Measurements from ENCODE around the gene KCTD20.

Gene KCTD20

DNA sequence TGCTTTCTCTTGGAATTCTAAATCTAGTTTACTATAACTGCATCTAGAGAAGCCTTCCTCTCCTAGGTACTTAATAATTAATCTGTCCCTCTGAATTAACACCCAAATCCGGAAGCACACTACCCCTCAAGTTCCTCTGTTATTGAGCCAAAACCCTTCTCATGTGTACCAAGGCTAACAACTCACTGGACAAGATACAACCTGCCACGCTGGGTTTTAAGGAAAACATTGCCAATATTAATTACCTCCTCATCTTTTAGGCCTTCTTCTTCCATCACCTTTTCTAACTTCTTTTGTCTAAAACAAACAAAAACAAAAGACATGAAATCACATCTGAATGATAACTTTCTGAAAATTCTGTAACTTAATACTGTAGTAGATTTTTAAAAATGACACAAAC lies 82.5 kb downstream of the KCTD20 start:
- CTCF ChIA-PET = no interaction called here
- no peak for TF ChIP-seq CTCF (conservative IDR thresholded peaks at IDR 0.05; ENCODE audit: low read depth)
- DNase-seq (ENCODE audit: low spot score) = no peak
- H3K27ac ChIP-seq = no peak overlapping the region
- POLR2A ChIA-PET (ENCODE audit: low non-redundant PET) = no interaction called here

- CTCF ChIA-PET = interaction anchor here (0.6 to 0.7 kb wide), 2 partner anchors 43 to 173 kb away, joined by 3 to 4 read pairs; no protein-coding TSS in a partner anchor
- TF ChIP-seq CTCF (conservative IDR thresholded peaks at IDR 0.05; ENCODE audit: low read depth) = no peak
- no peak for DNase-seq (ENCODE audit: low spot score)
Measured at GRCh38 chr6:36526066-36526465, 83.3 kb downstream of the KCTD20 start.

DNA sequence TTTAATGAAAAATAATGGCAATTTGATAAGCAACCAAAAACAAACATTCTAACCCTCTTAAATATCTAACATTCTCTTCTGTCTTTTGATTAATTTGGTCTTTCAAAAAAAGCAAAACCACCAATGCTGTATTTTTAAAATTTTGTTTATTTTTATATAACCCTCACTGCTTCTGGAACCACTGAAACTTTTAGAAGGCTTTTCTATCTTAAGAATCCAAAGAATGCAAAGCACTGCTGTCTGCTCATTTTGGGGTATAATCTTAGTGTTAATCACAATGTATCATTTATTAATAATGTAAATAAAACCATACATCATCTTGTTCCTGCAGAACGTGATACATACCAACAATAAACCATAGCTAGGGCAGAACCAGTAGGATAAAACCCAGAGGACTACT lies 90.5 kb downstream of the KCTD20 start:
- no peak for TF ChIP-seq CTCF (conservative IDR thresholded peaks at IDR 0.05; ENCODE audit: low read depth)
- no peak overlapping the region for H3K27ac ChIP-seq
- POLR2A ChIA-PET (ENCODE audit: low non-redundant PET) = no interaction called here
- CTCF ChIA-PET = no interaction called here
- no peak for DNase-seq (ENCODE audit: low spot score)

More at GRCh38 chr6:36526066-36526465, 83.3 kb downstream of the KCTD20 start:
- POLR2A ChIA-PET (ENCODE audit: low non-redundant PET) = no interaction called here
- H3K27ac ChIP-seq = no peak overlapping the region

- ChIA-PET CTCF (no interaction called here), POLR2A (ENCODE audit: low non-redundant PET) (no interaction called here)
- TF ChIP-seq CTCF (conservative IDR thresholded peaks at IDR 0.05; ENCODE audit: low read depth) = no peak
Measured at GRCh38 chr6:36536873-36537547, 94.2 kb downstream of the KCTD20 start.

GRCh38 chr6:36539814-36540568 lies 97.2 kb downstream of the KCTD20 start:
- CTCF ChIA-PET = no interaction called here
- DNase-seq (ENCODE audit: low spot score) = no peak
- H3K27ac ChIP-seq = no peak overlapping the region
- POLR2A ChIA-PET (ENCODE audit: low non-redundant PET) = no interaction called here
- TF ChIP-seq CTCF (conservative IDR thresholded peaks at IDR 0.05; ENCODE audit: low read depth) = no peak

More at GRCh38 chr6:36536873-36537547, 94.2 kb downstream of the KCTD20 start:
- H3K27ac ChIP-seq = no peak overlapping the region
- no peak for DNase-seq (ENCODE audit: low spot score)
